Chondrocyte (in vitro differentiated cells): ENCODE measurements around the gene NTPCR. TPM values are rescaled to one million over a fixed set of nuclear protein-coding genes. Genes with fewer than 3 reads are reported as not detected.

Source experiments
- DNase-seq: peaks from one replicate; pipeline ENCODE4 v3.0.0; 2021; ENCODE audit warnings: mixed read lengths, low spot score
- H3K27ac Mint-ChIP-seq: one replicate; pipeline ENCODE4 v1.8.0; 2021; ENCODE audit warnings: mild to moderate bottlenecking, moderate library complexity, mixed read lengths; ENCODE audit not compliant: unreplicated experiment
- H3K27me3 Mint-ChIP-seq: 2 replicates; pipeline ENCODE4 v1.8.0; 2021; ENCODE audit warnings: low read depth, mixed read lengths
- H3K36me3 Mint-ChIP-seq: 2 replicates; pipeline ENCODE4 v1.8.0; 2021; ENCODE audit warnings: low read depth, mixed read lengths
- H3K4me1 Mint-ChIP-seq: 2 replicates; pipeline ENCODE4 v1.8.0; 2021; ENCODE audit warnings: low read depth, mild to moderate bottlenecking, mixed read lengths
- H3K4me3 Mint-ChIP-seq: one replicate; pipeline ENCODE4 v1.8.0; 2021; ENCODE audit warnings: mild to moderate bottlenecking, moderate library complexity, mixed read lengths; ENCODE audit not compliant: unreplicated experiment
- H3K9me3 Mint-ChIP-seq: 2 replicates; pipeline ENCODE4 v1.8.0; 2021; ENCODE audit warnings: low read depth, mixed read lengths
- CTCF ChIP-seq: fragments of 200-600 bp; sonication (generic); IDR thresholded peaks from 2 replicates; pipeline ENCODE4 v1.5.0; 2021; ENCODE audit warnings: antibody characterized with exemption, mild to moderate bottlenecking, moderate library complexity
- total RNA-seq: library from RNA; stranded (reverse); gene quantifications from 3 replicates; pipeline ENCODE4 v1.2.1, GENCODE V29; 2021

Gene NTPCR
- total RNA-seq, 1 donor from 2014 or later: 24.8 TPM

- no peak overlapping the region for H3K4me3 Mint-ChIP-seq
- no peak for TF ChIP-seq CTCF
- no peak overlapping the region for H3K27ac Mint-ChIP-seq
- DNase-seq: no peak
- peaks cover 18% of the 10 kb centered on the region for H3K36me3 Mint-ChIP-seq
- H3K9me3 Mint-ChIP-seq: no peaks in the 10 kb centered on the region
- H3K4me1 Mint-ChIP-seq: peaks cover 6% of the 10 kb centered on the region
- H3K27me3 Mint-ChIP-seq: no peaks in the 10 kb centered on the region
Measured at GRCh38 chr1:233016798-233017197, 66.4 kb downstream of the NTPCR start.

GRCh38 chr1:233019083-233019482, 68.7 kb downstream of the NTPCR start:
- H3K27ac Mint-ChIP-seq: no peak overlapping the region
- no peaks in the 10 kb centered on the region for H3K27me3 Mint-ChIP-seq
- H3K4me1 Mint-ChIP-seq: peaks cover 6% of the 10 kb centered on the region
- no peak for DNase-seq
- no peak overlapping the region for H3K4me3 Mint-ChIP-seq
- H3K9me3 Mint-ChIP-seq: no peaks in the 10 kb centered on the region
- H3K36me3 Mint-ChIP-seq: peaks cover 8% of the 10 kb centered on the region
- no peak for TF ChIP-seq CTCF

GRCh38 chr1:233019778-233020325, 69.4 kb downstream of the NTPCR start:
- no peak for DNase-seq
- TF ChIP-seq CTCF: no peak
- H3K4me3 Mint-ChIP-seq: no peak overlapping the region
- H3K9me3 Mint-ChIP-seq: no peaks in the 10 kb centered on the region
- H3K36me3 Mint-ChIP-seq: peaks cover 5% of the 10 kb centered on the region
- peaks cover 6% of the 10 kb centered on the region for H3K4me1 Mint-ChIP-seq
- H3K27ac Mint-ChIP-seq: no peak overlapping the region
- no peaks in the 10 kb centered on the region for H3K27me3 Mint-ChIP-seq

GRCh38 chr1:233020426-233020825, 70.0 kb downstream of the NTPCR start:
- no peak for TF ChIP-seq CTCF
- no peak overlapping the region for H3K4me3 Mint-ChIP-seq
- no peak for DNase-seq
- peaks cover 5% of the 10 kb centered on the region for H3K36me3 Mint-ChIP-seq
- peaks cover 6% of the 10 kb centered on the region for H3K4me1 Mint-ChIP-seq
- no peak overlapping the region for H3K27ac Mint-ChIP-seq
- no peaks in the 10 kb centered on the region for H3K9me3 Mint-ChIP-seq
- H3K27me3 Mint-ChIP-seq: no peaks in the 10 kb centered on the region

GRCh38 chr1:233022246-233022645, 71.8 kb downstream of the NTPCR start:
- H3K9me3 Mint-ChIP-seq: no peaks in the 10 kb centered on the region

More at GRCh38 chr1:233022246-233022645, 71.8 kb downstream of the NTPCR start:
- Mint-ChIP-seq H3K4me3 (no peak overlapping the region), H3K27ac (no peak overlapping the region), H3K27me3 (no peaks in the 10 kb centered on the region), H3K36me3 (peaks cover 5% of the 10 kb centered on the region), H3K4me1 (peaks cover 6% of the 10 kb centered on the region)
- no peak for DNase-seq
- no peak for TF ChIP-seq CTCF
